T-helper 2 cell (primary cell): Measurements from ENCODE around the gene RALB.

ENCODE experiments used
- DNase-seq, 5 experiments: peaks; one replicate each; pipeline versions ENCODE4 v3.0.0 to v3.0.0-alpha.2; 2012 to 2022

Gene RALB

GRCh38 chr2:120265006-120265405 is 12.4 kb downstream of the RALB start:
- no peak for DNase-seq

GRCh38 chr2:120267348-120267747 is 14.7 kb downstream of the RALB start:
- peak in 1 of 5 experiments; percentile 44 for DNase-seq

GRCh38 chr2:120269076-120269744 is 16.6 kb downstream of the RALB start:
- no peak for DNase-seq

GRCh38 chr2:120269816-120270215 is 17.2 kb downstream of the RALB start:
- no peak for DNase-seq

GRCh38 chr2:120271711-120272379 is 19.2 kb downstream of the RALB start:
- no peak for DNase-seq

GRCh38 chr2:120272763-120273481 is 20.3 kb downstream of the RALB start:
- peak in 1 of 5 experiments; percentile 45 for DNase-seq

- no peak for DNase-seq
Observed at GRCh38 chr2:120275617-120276400, 23.2 kb downstream of the RALB start.

GRCh38 chr2:120277505-120278205 is 25.0 kb downstream of the RALB start:
- DNase-seq: no peak

GRCh38 chr2:120278901-120279300 is 26.2 kb downstream of the RALB start:
- DNase-seq: no peak

- no peak for DNase-seq
Observed at GRCh38 chr2:120279708-120280107, 27.1 kb downstream of the RALB start.

- no peak for DNase-seq
Observed at GRCh38 chr2:120283649-120284048, 31.0 kb downstream of the RALB start.

- DNase-seq: no peak
Observed at GRCh38 chr2:120285056-120285455, 32.4 kb downstream of the RALB start.

GRCh38 chr2:120287183-120288015 is 34.7 kb downstream of the RALB start:
- DNase-seq: peak in 1 of 5 experiments; percentile 91

- no peak for DNase-seq
Observed at GRCh38 chr2:120288016-120288373, 35.3 kb downstream of the RALB start.

GRCh38 chr2:120289221-120289906 is 36.7 kb downstream of the RALB start:
- DNase-seq: no peak

GRCh38 chr2:120290737-120291136 is 38.1 kb downstream of the RALB start:
- DNase-seq: no peak

- DNase-seq: peak in 1 of 5 experiments; percentile 83
Observed at GRCh38 chr2:120291401-120292311, 39.0 kb downstream of the RALB start.

- DNase-seq: no peak
Observed at GRCh38 chr2:120293096-120294007, 40.7 kb downstream of the RALB start.

- peak in 1 of 5 experiments; percentile 42 for DNase-seq
Observed at GRCh38 chr2:120294008-120294340, 41.3 kb downstream of the RALB start.
